HG02798 (cell line): Measurements from ENCODE around the gene ANKRD16.

ENCODE experiments used
- ATAC-seq: cut with Tn5 transposase; IDR thresholded peaks from one replicate; pipeline ENCODE4 v1.9.1; 2021; ENCODE audit warnings: mild to moderate bottlenecking; ENCODE audit not compliant: unreplicated experiment, poor library complexity

ANKRD16 gene

DNA sequence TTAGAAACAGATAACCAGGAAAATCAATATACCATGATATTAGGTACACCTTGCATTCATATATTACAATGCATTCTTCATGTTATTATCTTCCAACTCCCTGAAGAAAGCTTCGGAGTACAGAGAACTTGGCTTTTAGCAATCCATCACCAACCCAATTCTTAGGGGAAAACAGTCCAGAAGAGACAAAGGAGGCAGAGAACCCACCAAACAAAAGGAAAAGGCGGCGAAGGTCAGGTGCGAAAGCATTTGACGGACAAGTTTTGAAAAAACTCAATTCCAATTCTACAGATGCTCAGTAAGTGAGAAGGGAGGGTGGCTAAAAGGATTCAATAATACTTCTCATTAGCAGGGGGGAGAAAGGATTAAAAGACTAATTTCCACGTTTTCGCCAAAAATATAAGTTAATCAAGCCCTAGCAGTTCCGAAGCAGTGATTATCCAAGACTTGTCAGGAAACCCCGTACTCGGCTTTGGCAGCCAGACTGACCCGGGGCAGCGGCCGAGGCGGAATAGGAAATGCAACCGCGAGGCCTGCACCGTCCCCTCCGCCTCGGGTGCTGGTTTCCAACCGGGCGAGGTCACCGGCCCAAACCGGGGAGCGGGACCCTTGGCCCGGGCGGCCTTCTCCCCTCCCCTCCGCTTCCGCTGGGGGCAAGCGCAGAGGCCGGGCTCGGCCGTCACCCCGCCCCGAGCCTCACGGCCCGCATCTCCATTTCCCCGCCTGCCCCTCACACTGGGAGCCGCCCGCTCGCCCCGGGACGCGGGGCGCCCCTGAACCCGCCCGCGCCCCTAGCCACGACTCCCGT, 77.2 kb downstream of the ANKRD16 start:
- ATAC-seq: peak; percentile 28
